ENCODE results near the gene FAM216A.

- TF ChIP-seq, protein P1, sequence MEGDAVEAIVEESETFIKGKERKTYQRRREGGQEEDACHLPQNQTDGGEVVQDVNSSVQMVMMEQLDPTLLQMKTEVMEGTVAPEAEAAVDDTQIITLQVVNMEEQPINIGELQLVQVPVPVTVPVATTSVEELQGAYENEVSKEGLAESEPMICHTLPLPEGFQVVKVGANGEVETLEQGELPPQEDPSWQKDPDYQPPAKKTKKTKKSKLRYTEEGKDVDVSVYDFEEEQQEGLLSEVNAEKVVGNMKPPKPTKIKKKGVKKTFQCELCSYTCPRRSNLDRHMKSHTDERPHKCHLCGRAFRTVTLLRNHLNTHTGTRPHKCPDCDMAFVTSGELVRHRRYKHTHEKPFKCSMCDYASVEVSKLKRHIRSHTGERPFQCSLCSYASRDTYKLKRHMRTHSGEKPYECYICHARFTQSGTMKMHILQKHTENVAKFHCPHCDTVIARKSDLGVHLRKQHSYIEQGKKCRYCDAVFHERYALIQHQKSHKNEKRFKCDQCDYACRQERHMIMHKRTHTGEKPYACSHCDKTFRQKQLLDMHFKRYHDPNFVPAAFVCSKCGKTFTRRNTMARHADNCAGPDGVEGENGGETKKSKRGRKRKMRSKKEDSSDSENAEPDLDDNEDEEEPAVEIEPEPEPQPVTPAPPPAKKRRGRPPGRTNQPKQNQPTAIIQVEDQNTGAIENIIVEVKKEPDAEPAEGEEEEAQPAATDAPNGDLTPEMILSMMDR (IDR thresholded peaks at IDR 0.05; ENCODE audit: insufficient read depth, low read length) = no peak
- TF ChIP-seq REST (IDR thresholded peaks at IDR 0.05; ENCODE audit: insufficient replicate concordance, low read depth) (no peak), POLR2AphosphoS5 (IDR thresholded peaks at IDR 0.05; ENCODE audit: low read depth) (no peak)
These were observed 14.9 kb upstream of the FAM216A start for GRCh38 chr12:110453569-110454296.

Data from HL-60 (cell line).